K562 (cell line): ENCODE results near the gene AMIGO1. TPM values are rescaled to one million over a fixed set of nuclear protein-coding genes. Genes with fewer than 3 reads are reported as not detected.
A peak's percentile ranks its signal among the peaks of the same experiment; 100 is the strongest.

Experiments used
- FIP1L1 ChIP-seq: fragments of 200-400 bp; formaldehyde crosslinking; IDR thresholded peaks from 2 replicates; pipeline ENCODE4 v1.6.1; 2018; ENCODE audit warnings: mild to moderate bottlenecking, low read depth, low read length; ENCODE audit not compliant: poor library complexity, severe bottlenecking
- HOMEZ ChIP-seq: fragments of 250-450 bp; sonication (Bioruptor Pico); IDR thresholded peaks from 2 replicates; pipeline ENCODE4 v1.4.0; 2020; ENCODE audit warnings: mild to moderate bottlenecking, moderate library complexity
- HSF4 ChIP-seq: fragments of 250-450 bp; sonication (Bioruptor Pico); IDR thresholded peaks from 2 replicates; pipeline ENCODE4 v2.1.2; 2022; ENCODE audit warnings: mild to moderate bottlenecking, moderate library complexity, borderline replicate concordance
- PKNOX1 ChIP-seq: fragments of 450-650 bp; IDR thresholded peaks from 2 replicates; pipeline ENCODE4 v1.6.1; 2016
- PPARD ChIP-seq: fragments of 250-450 bp; sonication (Bioruptor Pico); IDR thresholded peaks from 2 replicates; pipeline ENCODE4 v1.8.0; 2022; ENCODE audit warnings: inconsistent platforms, mild to moderate bottlenecking, moderate library complexity
- RB1 ChIP-seq: fragments of 450-650 bp; IDR thresholded peaks from 2 replicates; pipeline ENCODE4 v1.6.1; 2017; ENCODE audit warnings: low read depth, mild to moderate bottlenecking
- SMARCB1 ChIP-seq: IDR thresholded peaks from 2 replicates; pipeline ENCODE4 v1.6.1; 2011; ENCODE audit warnings: improper control_type of control experiment, low read depth; ENCODE audit not compliant: insufficient read length
- SMC3 ChIP-seq: conservative IDR thresholded peaks from 2 replicates; pipeline ENCODE4 v1.6.1; 2011; ENCODE audit warnings: low read depth, low read length, improper control_type of control experiment; ENCODE audit not compliant: insufficient read depth
- ZNF143 ChIP-seq: sonication (generic); formaldehyde crosslinking; IDR thresholded peaks from 2 replicates; pipeline ENCODE4 v1.9.0; 2022; ENCODE audit warnings: mild to moderate bottlenecking, missing genetic modification reagents
- ZNF384 ChIP-seq: IDR thresholded peaks from 2 replicates; pipeline ENCODE4 v1.6.1; 2012; ENCODE audit warnings: low read depth, low read length, improper control_type of control experiment
- ZNF551 ChIP-seq: fragments of 250-450 bp; sonication (Bioruptor Pico); IDR thresholded peaks from 2 replicates; pipeline ENCODE4 v1.5.0; 2021; ENCODE audit warnings: mild to moderate bottlenecking, moderate library complexity
- ZNF717 ChIP-seq: fragments of 250-450 bp; sonication (Bioruptor Pico); IDR thresholded peaks from 2 replicates; pipeline ENCODE4 v1.5.0; 2021
- ZNF766 ChIP-seq: fragments of 200-800 bp; sonication (Bioruptor generic); conservative IDR thresholded peaks from 2 replicates; pipeline ENCODE4 v1.6.1; 2016; ENCODE audit warnings: missing genetic modification characterization, missing compliant biosample characterization
- ZSCAN32 ChIP-seq: fragments of 450-650 bp; formaldehyde crosslinking; IDR thresholded peaks from 2 replicates; pipeline ENCODE4 v1.4.0; 2020; ENCODE audit warnings: mild to moderate bottlenecking, moderate library complexity
- polyA plus RNA-seq, 8 experiments: library from polyadenylated mRNA; depleted of rRNA in 4 of 8; stranded (reverse) in 5 of 8; unstranded in 3 of 8; fragments of >200 nt; fragmentation: Nextera tagmentation in 2 of 8; fragmentation: Illumina TruSeq in 1 of 8; extraction: Ambion mirVana in 2 of 8; extraction: Trizol in 1 of 8; gene quantifications; 2 replicates each; pipeline versions ENCODE4 v1.2.1 to v1.2.3, GENCODE V29; 2011 to 2014; ENCODE audit warnings: inconsistent platforms in 1 of 8, missing spikeins in 1 of 8
- total RNA-seq, 7 experiments: library from RNA; depleted of rRNA in 6 of 7; stranded (reverse); fragments of >200 nt in 6 of 7; fragmentation: Illumina TruSeq in 2 of 7; extraction: Trizol in 2 of 7; gene quantifications; 2 replicates each; pipeline versions ENCODE4 v1.2.1 to v1.2.3, GENCODE V29; 2011 to 2021; ENCODE audit warnings: low replicate concordance in 1 of 7

AMIGO1 gene
- total and polyA plus RNA-seq, 9 of the 15 experiments (the other 6 are each of a cell fraction or from before 2014, with no cell fraction given), result 0.24 to 1.0 (median 0.54) TPM

GRCh38 chr1:109532365-109533136 is 23.0 kb upstream of the AMIGO1 start (continued):
- TF ChIP-seq PPARD, result no peak
- TF ChIP-seq FIP1L1, result no peak
- TF ChIP-seq PKNOX1, result peak; percentile 60; the same call in 1 of the 2 replicates
- no peak for TF ChIP-seq ZNF551 (CRISPR knock-in tag)
- no peak for TF ChIP-seq ZNF143 (CRISPR knock-in tag)
- TF ChIP-seq HSF4, result no peak
- TF ChIP-seq ZNF766 (CRISPR knock-in tag), result no peak
- no peak for TF ChIP-seq HOMEZ
- no peak for TF ChIP-seq SMARCB1
- peak; percentile 77 for TF ChIP-seq RB1
- peak; percentile 97 for TF ChIP-seq SMC3
- TF ChIP-seq ZNF384, result peak; percentile 29; the same call in 1 of the 2 replicates
- TF ChIP-seq ZNF717 (CRISPR knock-in tag), result 0 out of 2 replicates have a peak, but pooled peaks have one; percentile 66
- no peak for TF ChIP-seq ZSCAN32 (CRISPR knock-in tag)
- TF ChIP-seq, all 486 proteins: peak for 88
